ENCODE measurements around the gene ZNF598.

Gene ZNF598

GRCh38 chr16:2039274-2040031 lies 29.8 kb upstream of the ZNF598 start:
- TF ChIP-seq ZFX (IDR thresholded peaks at IDR 0.05; ENCODE audit: borderline replicate concordance), result no peak
- TF ChIP-seq CTCF (IDR thresholded peaks at IDR 0.05), result no peak
- H3K27ac ChIP-seq, result peak overlapping the region; percentile 56

GRCh38 chr16:2038382-2039231 lies 29.0 kb upstream of the ZNF598 start:
- H3K27ac ChIP-seq, result peak overlapping the region; percentile 56
- TF ChIP-seq CTCF (IDR thresholded peaks at IDR 0.05) (no peak), ZFX (IDR thresholded peaks at IDR 0.05; ENCODE audit: borderline replicate concordance) (no peak)

GRCh38 chr16:2037647-2038381 lies 28.2 kb upstream of the ZNF598 start:
- H3K27ac ChIP-seq, result no peak overlapping the region
- no peak for TF ChIP-seq CTCF (IDR thresholded peaks at IDR 0.05)
- no peak for TF ChIP-seq ZFX (IDR thresholded peaks at IDR 0.05; ENCODE audit: borderline replicate concordance)

- TF ChIP-seq CTCF (IDR thresholded peaks at IDR 0.05), result no peak
- TF ChIP-seq ZFX (IDR thresholded peaks at IDR 0.05; ENCODE audit: borderline replicate concordance), result no peak
- no peak overlapping the region for H3K27ac ChIP-seq
These were observed 27.5 kb upstream of the ZNF598 start for GRCh38 chr16:2037115-2037514.

- no peak overlapping the region for H3K27ac ChIP-seq
These were observed 26.8 kb upstream of the ZNF598 start for GRCh38 chr16:2036200-2036966.

More at GRCh38 chr16:2036200-2036966, 26.8 kb upstream of the ZNF598 start:
- no peak for TF ChIP-seq CTCF (IDR thresholded peaks at IDR 0.05)
- no peak for TF ChIP-seq ZFX (IDR thresholded peaks at IDR 0.05; ENCODE audit: borderline replicate concordance)

Measured in 22Rv1 (cell line).